Hindlimb muscle (tissue), 1 donor: ENCODE measurements around the gene ALDH1A2. TPM values are rescaled to one million over a fixed set of nuclear protein-coding genes. Genes with fewer than 3 reads are reported as not detected.
"Not testable (repeated sequence)": the region's sequence is repeated elsewhere in the genome, so short reads cannot be mapped to it uniquely, and the experiment has no call there.

ENCODE experiments used
- DNase-seq: peaks from one replicate; pipeline ENCODE4 v3.0.0-alpha.2; 2013
- polyA plus RNA-seq: library from polyadenylated mRNA; unstranded; fragments of 120-200 nt; gene quantifications from one replicate; pipeline ENCODE4 v1.2.1, GENCODE V29; 2013; ENCODE audit not compliant: insufficient read length

ALDH1A2 gene
- polyA plus RNA-seq, 1 donor, result 18.5 TPM

GRCh38 chr15:58040150-58040549, 25.4 kb downstream of the ALDH1A2 start:
- no peak for DNase-seq

- no peak for DNase-seq
These were observed 26.2 kb downstream of the ALDH1A2 start for GRCh38 chr15:58039079-58040035.

DNA sequence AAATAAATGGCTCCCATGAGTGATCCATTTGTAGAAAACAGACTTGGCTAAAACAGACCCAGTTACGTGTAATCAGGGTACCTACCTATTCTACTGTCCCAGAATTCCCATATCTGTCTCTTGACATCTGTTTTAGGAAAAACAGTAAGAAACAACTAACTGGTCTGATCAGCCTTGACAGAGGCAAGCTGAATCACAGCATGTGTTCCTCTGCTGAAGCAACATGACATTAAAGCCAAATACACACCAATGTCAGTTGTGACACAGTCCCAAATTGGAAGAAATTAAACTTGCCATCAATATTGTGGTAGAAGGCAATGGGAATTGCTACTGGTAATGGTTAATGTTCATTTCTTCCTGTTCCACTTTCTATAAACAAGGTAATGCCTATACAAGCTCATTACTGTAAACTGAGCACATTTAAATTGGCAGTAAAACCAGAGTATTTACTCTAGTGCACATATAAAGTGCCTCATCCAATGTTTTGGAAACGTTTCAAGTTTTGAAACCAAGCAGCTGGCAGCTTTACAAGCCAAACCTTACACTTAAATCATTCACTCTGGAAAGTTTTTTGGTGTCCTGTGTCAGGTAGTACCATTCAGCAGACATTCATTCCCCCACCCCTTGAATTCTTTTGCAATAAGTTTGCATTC, 27.0 kb downstream of the ALDH1A2 start:
- no peak for DNase-seq

DNA sequence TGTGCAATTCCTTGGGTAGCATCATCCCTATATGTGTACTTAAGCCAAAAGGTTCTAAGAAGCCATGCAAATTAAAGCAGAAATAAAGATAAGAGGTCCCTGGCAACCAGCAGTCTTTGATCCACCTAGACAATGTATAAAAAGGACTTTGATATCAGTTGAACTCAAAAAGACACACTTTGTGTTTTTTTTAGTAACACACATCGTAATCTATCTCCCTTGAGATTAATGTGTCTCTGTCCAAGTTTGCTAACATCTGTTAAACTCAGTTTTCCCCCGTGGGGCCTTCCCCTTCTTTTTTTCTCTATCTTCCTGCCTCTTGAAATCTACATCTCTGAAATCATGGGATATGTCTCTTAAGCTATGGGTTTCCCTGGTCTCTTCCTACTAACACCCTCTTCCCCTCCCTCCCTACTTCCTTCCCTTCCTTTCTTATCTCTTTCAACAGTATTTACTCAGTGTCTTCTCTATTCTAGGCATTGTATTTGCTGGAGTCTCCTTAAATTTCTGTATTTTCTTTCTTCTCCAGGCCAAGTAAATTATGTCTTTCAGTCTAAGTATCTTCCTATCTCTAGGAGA, 27.7 kb downstream of the ALDH1A2 start:
- DNase-seq, result no peak

DNA sequence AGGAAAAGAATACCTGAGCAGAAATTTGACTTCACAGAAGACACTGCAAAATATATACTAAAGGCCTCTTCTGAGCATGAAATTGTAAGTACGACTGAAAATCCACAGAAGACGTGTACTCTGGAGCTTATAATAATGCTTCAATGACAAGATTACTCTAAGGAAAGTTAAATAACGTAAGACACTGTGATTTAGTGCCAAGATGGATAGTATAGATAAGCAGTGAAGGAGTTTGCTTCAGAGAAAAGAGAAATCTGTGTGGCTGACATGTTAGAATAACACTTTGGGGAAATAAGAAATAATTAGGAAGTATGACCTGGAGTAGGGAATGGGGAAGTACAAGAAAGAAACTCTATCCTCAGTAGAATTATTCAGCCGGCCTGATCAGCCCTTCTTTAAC, 28.9 kb downstream of the ALDH1A2 start:
- no peak for DNase-seq

DNA sequence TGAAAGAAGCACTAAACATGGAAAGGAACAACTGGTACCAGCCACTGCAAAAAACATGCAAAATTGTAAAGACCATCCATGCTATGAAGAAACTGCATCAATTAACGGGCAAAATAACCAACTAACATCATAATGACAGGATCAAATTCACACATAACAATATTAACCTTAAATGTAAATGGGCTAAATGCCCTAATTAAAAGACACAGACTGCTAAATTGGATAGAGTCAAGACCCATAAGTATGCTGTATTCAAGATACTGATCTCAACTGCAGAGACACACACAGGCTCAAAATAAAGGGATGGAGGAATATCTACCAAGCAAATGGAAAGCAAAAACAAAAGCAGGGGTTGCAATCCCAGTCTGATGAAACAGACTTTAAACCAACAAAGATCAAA, 37.1 kb downstream of the ALDH1A2 start:
- not testable (repeated sequence) for DNase-seq

DNA sequence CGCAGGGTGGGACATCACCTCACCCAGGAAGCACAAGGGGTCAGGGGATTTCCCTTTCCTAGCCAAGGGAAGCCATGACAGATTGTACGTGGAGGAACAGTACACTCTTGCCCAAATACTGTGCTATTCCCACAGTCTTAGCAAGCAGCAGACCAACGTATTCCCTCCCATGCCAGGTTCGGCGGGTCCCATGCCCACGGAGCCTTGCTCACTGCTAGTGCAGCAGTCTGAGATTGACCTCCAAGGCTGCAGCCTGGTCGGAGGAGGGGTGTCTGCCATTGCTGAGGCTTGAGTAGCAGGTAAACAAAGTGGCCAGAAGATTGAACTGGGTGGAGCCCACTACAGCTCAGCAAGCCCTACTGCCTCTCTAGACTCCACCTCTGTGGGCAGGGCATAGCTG, 39.0 kb downstream of the ALDH1A2 start:
- DNase-seq, result no peak

- no peak for DNase-seq
These were observed 39.5 kb downstream of the ALDH1A2 start for GRCh38 chr15:58026051-58026450.

DNA sequence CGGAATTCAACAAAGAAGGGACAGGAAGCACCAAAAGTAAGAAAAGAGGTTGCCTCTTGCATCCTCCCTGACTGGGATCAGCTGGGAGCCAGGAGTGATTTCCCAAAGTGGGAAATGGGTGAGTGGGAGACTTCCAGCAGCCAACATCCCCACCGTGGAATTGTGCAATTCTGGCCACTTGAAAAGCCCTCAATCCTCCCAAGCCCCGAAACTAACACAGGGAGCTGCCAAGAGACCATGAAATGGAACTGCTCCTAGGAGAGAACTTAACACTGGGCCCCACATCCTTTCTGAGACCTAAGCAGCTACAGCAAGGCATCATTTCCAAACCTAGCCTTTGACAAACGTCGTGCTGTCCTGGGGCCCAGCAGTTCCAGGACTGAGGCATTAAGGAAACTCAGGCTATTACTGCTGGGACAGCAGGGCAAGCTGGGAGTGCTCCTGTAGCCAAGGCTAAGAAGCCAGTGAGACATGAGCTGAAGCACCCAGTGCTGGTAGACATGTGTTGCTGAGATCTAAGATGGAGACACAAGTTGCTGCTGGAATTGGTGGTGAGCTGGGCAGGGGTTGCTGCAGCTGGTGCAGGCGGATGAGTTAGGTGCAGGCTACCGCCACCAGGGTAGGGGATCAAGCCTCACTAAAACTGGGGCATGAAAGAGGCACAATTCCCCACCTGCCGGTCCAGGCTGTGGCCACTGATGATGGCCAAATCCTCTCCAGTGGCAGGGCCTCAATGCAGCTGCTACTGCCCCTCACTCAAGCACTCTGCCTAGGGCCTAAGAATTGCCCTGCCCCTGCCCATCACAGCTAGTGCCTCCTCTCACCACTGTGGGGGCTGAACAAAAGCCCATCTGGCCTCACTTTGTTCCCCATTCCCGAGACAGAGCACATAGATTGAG, 43.9 kb downstream of the ALDH1A2 start:
- no peak for DNase-seq

DNA sequence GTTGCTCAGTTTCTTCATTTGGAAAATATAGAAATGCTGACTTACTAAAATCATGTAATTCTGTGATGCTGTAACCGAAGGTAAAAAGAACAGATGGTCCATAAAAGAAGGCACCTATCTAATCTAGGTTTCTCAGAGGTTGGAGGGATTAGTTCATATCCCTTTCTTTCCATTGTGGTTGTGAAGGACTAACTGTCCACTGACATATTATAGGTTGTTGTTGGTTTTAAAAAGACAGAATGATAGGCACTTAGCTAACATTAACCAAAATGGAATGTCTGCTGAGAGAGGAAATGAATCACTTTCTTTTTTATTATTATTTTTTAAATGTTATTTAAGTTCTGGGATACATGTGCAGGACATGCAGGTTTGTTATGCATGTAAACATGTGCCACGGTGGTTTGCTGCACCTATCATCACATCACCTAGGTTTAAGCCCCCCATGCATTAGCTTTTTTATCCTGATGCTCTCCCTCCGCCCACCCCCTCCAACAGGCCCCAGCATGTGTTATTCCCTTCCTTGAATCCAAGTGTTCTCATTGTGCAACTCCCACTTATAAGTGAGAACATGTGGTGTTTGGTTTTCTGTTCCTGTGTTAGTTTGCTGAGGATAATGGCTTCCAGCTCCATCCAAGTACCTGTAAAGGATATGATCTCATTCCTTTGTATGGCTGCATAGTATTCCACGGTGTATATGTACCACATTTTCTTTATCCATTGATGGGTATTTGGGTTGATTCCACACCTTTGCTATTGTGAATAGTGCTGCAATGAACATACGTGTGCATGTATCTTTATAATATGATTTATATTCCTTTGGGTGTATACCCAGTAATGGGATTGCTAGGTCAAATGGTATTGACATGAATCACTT, 45.8 kb downstream of the ALDH1A2 start:
- no peak for DNase-seq

DNA sequence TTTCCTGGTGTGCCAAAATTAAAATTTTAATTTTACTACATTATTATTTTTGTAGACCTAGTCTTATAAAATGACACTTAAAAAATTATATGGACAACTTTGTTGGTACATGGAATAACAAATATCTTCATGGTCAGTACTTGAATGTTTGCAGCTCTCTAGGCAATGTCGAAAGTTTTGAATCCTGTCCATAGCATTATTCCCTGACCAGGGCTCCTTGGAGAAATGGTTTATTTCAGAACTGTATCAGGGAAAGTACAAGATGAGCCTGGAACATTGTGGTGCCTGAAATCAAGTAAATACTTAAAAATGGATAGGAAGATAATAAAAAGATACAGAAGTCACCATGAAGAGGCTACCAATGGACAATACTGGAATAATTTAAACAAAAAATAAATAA, 47.6 kb downstream of the ALDH1A2 start:
- DNase-seq, result no peak

- DNase-seq, result no peak
These were observed 48.8 kb downstream of the ALDH1A2 start for GRCh38 chr15:58016581-58017175.

- DNase-seq, result no peak
These were observed 49.9 kb downstream of the ALDH1A2 start for GRCh38 chr15:58015565-58015964.

DNA sequence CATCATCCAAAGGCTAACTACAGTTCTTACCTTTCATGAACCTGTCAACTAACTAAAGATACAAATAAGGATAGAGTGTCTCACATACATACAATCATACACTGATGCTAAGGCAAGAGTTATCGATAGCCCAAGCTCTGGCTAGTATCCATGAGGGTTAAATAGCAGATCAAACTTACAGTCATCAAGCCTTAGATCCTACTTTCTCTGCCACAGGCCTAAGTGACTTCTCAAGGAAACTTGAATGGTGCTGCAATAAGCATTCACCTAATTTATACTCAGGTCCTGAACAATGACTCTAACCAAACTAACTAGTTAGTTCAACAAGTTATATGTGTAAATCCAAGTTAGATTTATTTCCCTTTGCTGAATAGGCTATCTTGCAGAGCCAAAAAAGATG, 51.0 kb downstream of the ALDH1A2 start:
- no peak for DNase-seq

- no peak for DNase-seq
These were observed 51.5 kb downstream of the ALDH1A2 start for GRCh38 chr15:58014040-58014439.

GRCh38 chr15:58010983-58011382, 54.5 kb downstream of the ALDH1A2 start:
- no peak for DNase-seq

DNA sequence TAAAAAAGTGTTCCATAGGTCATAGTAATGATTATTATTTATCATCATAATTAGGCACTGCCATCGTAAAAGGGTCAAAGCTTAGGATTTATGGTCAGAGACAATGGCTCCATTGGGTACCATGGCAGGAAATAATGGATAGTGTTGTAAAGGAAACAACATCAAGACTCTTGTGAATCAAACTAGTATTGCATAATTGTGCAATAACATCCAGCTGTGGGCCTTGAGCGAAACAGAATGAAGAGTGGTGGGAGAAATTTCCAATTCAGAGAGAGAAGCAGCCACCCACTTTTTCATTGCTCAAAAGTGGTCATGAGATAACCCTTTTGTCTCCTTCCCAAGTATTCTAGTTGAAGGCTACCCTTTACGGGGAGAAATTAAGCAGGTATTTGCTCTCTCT, 61.7 kb downstream of the ALDH1A2 start:
- DNase-seq, result no peak

DNA sequence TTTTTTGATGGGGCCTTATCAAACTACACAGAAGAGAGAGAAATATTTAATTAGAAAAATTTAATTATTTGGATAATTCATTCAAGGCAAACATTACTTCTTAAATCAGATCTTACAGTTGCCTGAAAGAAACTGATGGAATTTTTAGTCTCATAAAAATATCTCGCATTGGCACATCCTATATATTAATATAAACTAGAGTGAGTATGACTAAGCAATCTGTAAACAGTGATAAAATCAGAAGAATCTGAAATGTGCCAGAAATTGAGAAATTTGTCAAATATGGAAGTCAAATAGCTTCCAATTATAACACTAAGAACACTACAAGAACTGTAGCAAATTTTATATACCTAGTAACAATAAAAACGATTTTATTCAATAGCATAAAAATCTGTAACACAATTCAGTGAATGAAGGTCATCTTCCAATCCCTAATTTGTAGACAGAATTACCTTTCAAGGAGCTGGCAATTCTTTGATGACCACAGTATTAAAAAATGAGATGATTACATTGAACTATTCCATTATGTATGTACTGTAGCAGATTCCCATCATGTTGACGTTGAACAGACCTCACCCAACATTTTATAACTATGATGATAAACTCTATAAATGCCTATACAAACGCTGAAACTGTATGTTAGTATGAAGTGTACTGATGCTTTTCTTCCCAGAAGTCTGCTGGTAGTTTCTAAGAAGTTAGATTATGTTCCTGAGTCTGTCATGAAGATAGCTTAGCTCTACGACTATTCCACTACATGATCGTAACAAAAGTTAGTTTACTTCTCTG, 63.0 kb downstream of the ALDH1A2 start:
- no peak for DNase-seq

DNA sequence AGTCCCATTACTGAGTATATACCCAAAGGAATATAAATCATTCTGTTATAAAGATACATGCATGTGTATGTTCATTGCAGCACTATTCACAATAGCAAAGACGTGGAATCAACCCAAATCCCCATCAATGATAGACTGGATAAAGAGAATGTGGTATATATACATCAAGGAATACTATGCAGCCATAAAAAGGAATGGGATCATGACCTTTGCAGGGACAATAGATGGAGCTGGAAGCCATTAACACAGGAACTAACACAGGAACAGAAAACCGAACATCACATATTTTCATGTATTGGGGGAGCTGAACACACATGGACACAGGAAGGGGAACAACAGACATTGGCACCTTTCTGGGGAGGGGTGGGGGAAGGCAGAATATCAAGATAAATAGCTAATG, 65.8 kb downstream of the ALDH1A2 start:
- not testable (repeated sequence) for DNase-seq

DNA sequence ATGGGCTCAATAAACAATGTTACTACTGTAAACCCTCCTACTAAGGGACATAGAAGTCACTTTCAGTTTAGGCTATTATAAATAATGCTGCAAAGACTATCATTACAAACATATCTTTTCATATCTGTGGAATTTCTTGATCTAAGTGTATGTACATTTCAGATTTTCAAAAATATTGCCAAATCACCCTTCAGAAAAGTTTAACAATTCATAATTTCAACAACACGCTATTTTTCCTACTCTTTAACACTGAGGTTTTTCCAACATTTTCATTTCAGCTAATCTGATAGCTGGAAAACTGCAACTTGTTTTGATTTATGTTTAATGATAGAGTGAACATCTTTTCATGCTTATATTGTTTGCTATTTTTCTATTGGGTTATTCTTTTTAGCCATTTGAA, 69.0 kb downstream of the ALDH1A2 start:
- DNase-seq, result no peak
